Globus pallidus (tissue), 1 donor: ENCODE results near the gene PPP6R2.
A peak's percentile ranks its signal among the peaks of the same experiment; 100 is the strongest.

Source experiments
- DNase-seq: peaks from one replicate; pipeline ENCODE4 v3.0.0-alpha.2; 2015; ENCODE audit warnings: low spot score

PPP6R2 gene

GRCh38 chr22:50445071-50445879 is 102.1 kb downstream of the PPP6R2 start:
- DNase-seq = peak; percentile 29

- DNase-seq = no peak
These were observed 103.0 kb downstream of the PPP6R2 start for GRCh38 chr22:50445880-50446707.

- DNase-seq = no peak
These were observed 103.8 kb downstream of the PPP6R2 start for GRCh38 chr22:50446708-50447575.

GRCh38 chr22:50447576-50448551 is 104.7 kb downstream of the PPP6R2 start:
- DNase-seq = no peak

GRCh38 chr22:50452649-50453048 is 109.5 kb downstream of the PPP6R2 start:
- DNase-seq = no peak

- DNase-seq = no peak
These were observed 111.5 kb downstream of the PPP6R2 start for GRCh38 chr22:50454556-50455075.

- no peak for DNase-seq
These were observed 112.1 kb downstream of the PPP6R2 start for GRCh38 chr22:50455201-50455600.

- DNase-seq = no peak
These were observed 112.9 kb downstream of the PPP6R2 start for GRCh38 chr22:50456026-50456425.

- no peak for DNase-seq
These were observed 113.5 kb downstream of the PPP6R2 start for GRCh38 chr22:50456466-50457234.

GRCh38 chr22:50459016-50459415 is 115.9 kb downstream of the PPP6R2 start:
- DNase-seq = no peak

GRCh38 chr22:50459496-50460140 is 116.5 kb downstream of the PPP6R2 start:
- no peak for DNase-seq

GRCh38 chr22:50460938-50461337 is 117.8 kb downstream of the PPP6R2 start:
- no peak for DNase-seq

GRCh38 chr22:50461536-50461935 is 118.4 kb downstream of the PPP6R2 start:
- no peak for DNase-seq

GRCh38 chr22:50461979-50462540 is 118.9 kb downstream of the PPP6R2 start:
- no peak for DNase-seq

GRCh38 chr22:50463188-50463900 is 120.2 kb downstream of the PPP6R2 start:
- DNase-seq = no peak

- no peak for DNase-seq
These were observed 121.3 kb downstream of the PPP6R2 start for GRCh38 chr22:50464451-50464850.

- DNase-seq = no peak
These were observed 122.2 kb downstream of the PPP6R2 start for GRCh38 chr22:50465066-50465930.
